HG03575 (cell line): ENCODE measurements around the gene MCM3.

Experiments
- ATAC-seq: cut with Tn5 transposase; IDR thresholded peaks from one replicate; pipeline ENCODE4 v1.9.1; 2021; ENCODE audit not compliant: unreplicated experiment, insufficient number of reproducible peaks, low FRiP score; ENCODE audit errors: extremely low read depth

MCM3 gene

GRCh38 chr6:52284460-52285176 is at the start of gene MCM3:
Gene MCM3, minus strand, starts transcription at chr6:52284742. Its CDS starts 68 bp downstream, at chr6:52284674.
- ATAC-seq = peak; percentile 94

DNA sequence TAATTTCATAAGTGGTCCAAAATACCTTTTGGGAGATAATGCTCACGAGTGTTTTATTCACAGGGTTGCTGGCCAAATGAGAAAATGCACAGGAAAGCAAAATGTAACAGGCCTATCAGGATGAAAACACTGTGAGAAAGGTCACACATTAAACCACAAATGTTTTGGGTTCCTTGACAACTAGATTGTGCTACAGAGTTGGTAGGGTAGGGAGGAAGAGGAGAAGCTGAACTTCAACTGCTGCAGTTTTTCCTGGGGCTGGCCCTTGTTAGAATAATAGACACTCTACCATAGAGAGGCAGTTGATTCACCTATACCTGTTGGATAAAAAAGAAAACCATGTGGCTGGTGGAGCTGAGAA is 49.3 kb upstream of the MCM3 start:
- ATAC-seq = no peak

DNA sequence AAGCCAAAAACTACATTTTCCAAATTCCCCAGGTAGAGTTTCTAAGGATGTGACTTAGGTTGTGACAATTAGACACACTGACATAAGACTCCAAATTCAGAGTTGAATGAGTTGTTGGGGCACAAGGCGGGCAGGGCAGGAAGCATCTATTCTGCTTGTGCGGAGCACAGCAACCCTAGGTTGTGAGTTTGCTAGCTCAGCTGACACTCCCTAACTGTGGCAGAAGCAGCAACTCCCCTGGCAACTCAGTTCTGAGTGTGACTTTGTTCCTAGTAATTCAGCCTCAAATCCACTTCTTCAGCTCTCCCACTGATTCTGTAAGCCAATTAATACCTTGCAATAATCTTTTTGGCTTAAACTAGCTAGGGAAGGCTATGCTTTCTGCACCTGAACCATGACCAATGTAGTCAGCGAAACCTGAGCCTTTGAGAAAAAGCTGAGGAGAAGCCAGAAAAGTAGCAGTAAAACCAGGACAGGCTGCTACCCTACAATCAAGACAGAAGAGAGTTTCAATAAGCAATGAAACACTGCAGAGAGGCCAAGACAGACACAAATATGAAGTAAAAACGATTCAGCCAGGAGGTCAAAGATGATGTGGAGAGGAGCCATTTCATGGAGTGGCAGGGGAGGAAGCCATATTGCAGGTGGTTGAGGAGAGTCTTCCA is 47.4 kb upstream of the MCM3 start:
- no peak for ATAC-seq

- no peak for ATAC-seq
Observed at GRCh38 chr6:52330470-52330869, 45.9 kb upstream of the MCM3 start.

DNA sequence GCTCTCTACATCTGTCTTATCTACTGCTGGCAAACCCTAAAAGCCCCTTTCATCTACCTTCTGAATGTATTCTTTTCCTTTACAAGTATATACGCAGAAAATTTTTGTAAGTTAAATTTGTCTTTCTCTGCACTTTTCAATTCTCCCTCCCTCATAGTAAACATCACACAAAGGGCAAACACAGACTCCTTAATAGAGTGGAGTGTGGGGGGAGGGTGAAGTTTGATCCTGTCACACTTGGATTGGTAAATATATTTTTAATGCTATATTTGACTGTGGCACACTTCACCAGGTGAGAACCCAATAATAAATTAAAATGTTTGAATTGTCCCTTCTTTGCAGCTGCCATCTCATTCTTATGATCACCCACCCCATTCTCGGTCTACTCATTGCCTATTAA is 44.2 kb upstream of the MCM3 start:
- no peak for ATAC-seq

- no peak for ATAC-seq
Observed at GRCh38 chr6:52328303-52328662, 43.7 kb upstream of the MCM3 start.

DNA sequence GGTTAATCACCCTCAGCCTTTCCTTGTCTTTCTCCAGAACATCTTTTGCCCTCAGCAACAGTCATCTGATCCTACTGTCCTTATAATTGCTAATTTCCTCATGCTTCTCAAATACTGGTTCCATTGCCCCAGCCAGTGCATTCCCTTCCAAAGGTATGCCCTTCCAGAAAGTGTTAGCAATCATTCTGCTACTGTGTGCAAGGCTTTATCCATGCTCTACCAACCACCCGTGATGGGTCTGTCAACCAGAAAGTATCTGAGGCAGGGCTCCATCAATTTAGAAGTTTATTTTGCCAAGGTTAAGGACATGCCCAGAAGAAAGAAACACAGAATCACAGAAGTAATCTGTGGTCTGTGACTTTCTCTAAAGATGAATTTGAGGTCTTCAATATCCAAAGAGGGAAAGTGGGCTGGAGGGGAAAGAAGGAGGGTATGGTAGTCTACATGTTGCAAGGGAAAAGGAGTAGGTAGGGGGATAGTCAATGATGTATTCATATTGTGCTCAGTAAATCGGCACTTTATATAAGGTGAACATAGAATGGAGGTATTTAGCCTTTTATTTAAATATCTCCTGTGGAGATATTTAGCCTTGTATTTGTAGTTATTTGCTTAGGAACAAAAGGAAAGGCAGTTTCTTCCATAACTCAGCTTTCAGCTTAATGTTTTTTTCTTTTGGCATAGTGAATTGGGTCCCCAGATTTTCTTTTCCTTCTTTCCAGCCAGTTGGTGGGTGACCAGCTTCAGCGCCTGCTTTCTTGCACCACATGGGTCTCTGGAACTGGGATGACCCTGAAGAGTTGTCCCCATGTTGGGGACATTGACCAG is 42.2 kb upstream of the MCM3 start:
- no peak for ATAC-seq

DNA sequence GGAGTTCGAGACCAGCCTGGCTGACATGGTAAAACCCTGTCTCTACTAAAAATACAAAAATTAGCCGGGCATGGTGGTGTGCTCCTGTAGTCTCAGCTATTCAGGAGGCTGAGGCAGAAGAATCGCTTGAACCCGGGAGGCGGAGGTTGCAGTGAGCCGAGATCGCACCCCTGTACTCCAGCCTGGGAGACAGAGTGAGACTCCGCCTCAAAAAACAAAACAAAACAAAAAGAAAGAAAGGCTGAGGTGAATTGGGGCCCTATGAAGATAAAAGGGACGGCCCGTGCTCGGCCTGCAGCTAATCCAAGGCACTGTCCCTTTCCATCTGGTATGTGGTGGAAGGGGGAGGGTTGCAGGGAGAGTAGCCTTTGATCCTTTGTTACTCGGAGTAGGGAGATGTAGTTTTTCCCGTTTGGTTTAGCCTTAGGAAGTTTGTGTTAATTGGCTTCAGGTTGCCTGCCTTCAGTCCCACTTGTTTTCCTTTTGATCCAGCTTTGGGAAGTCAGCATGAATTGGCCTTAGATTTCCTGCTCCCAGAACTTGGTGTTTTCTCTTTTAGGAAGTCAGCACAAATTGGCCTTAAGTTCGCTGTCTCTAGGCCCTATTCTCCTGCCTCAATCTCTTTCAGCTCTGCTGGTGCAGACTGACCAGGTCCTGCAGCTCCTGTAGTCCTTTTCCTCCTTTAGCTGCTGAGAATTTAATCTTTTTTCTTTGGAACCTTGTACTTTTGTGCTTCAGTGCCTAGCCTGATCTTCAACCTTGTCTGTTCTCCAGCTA is 41.3 kb upstream of the MCM3 start:
- ATAC-seq = no peak

DNA sequence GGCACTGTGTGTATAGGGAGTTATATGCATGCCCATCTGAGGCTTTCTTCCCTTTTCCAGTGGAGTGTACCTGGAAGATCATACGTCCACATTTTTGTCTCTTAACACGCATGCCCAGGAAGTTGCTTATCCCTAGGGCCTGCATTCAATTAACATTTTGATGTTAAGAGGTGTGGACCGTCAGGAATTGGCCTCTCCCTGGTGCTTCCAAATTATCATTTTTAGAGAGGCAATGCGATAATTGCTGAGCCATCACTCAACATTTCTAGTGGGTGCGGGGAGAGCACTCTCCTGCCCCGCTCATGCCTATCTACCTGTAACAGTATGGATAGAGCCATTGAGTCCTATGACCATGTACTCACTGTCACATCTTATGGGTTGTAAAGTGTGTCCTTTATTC is 39.6 kb upstream of the MCM3 start:
- ATAC-seq = no peak

GRCh38 chr6:52317841-52318581 is 33.5 kb upstream of the MCM3 start:
- peak; percentile 99 for ATAC-seq

- no peak for ATAC-seq
Observed at GRCh38 chr6:52317211-52317610, 32.7 kb upstream of the MCM3 start.

DNA sequence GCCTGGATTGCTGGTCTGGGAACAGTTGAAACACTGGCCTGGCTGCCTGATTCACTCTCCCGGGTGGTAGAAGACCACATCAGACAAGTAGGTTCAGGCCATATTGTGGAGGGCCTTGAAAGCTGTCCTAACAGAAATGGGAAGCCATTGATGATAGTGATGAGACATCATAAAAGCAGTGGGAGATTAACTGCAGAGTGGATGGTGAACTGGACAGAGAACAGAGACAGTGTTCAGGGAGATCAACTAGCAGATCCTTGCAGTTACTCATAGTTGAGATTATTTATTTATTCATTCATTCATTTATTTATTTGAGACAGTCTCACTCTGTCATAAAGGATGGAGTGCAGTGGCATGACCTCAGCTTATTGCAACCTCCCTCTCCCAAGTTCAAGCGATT is 30.2 kb upstream of the MCM3 start:
- ATAC-seq = no peak

DNA sequence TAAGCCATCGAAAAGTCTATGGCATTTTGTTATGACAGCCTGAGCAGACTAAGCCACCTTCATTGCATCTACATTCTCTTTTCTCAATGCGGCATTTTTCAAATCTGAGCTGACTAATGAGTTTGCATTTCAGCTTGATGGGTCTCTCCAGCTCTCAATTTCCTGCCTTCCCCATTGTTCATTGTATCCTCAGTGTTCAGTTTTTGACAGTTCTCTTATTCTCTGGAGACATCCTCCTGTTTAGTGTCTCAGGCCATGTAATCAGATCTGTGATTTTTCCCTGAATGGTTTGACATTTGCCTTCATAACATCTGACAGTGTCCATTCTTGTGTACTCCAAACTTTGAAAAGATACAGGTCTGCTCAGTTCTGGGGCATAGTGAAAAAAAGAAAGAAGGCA is 27.9 kb upstream of the MCM3 start:
- no peak for ATAC-seq

- no peak for ATAC-seq
Observed at GRCh38 chr6:52310932-52311331, 26.4 kb upstream of the MCM3 start.

- ATAC-seq = no peak
Observed at GRCh38 chr6:52307900-52308372, 23.4 kb upstream of the MCM3 start.

GRCh38 chr6:52306972-52307870 is 22.7 kb upstream of the MCM3 start:
- ATAC-seq = no peak

DNA sequence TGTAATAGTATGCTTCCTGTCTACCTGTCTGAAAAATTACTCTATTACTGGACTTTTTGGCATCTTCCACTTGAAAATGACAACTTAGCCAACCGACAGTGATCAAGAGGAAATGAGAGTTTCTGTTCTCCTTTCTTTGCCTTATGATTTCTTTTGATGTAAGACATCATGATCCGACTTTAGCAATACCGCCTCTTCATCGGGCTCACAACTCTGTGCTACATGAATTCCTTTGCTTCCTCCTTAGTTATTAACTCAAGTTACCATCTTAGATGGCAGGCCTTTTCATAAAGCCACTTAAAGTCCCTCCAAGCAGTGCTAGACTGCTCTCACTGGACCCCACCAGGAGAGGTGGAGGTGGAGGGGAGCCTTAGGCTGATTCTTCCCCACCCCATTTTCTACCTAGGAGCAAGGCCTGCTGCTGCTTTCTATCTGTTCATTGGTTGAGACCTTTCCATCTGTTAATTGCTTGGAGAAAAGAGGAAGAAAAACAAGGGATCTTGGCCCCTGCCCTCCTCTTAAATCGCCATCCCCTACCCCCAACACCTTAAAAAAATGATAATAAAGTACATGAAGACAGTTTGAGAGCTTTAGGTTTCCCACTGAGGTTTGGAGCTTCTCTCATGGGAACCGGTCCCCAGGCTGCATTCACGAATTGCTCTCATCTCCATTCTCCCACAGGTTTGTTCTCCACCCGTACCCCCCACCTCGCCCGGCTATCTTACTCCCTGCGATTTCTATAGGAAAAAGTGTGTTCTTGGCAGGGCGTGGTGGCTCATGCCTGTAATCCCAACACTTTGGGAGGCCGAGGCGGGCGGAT is 21.6 kb upstream of the MCM3 start:
- ATAC-seq = peak; percentile 74
